OCI-LY1 (cell line): Measurements from ENCODE around the gene CNIH2.

Experiments used
- H2AFZ ChIP-seq: fragments of 200-600 bp; sonication (generic), shearing (Covaris generic); 2 replicates; pipeline ENCODE4 v1.6.0; 2014; ENCODE audit warnings: antibody characterized with exemption, mild to moderate bottlenecking, low read length
- H3F3A ChIP-seq: fragments of 200-600 bp; sonication (generic), shearing (Covaris generic); 2 replicates; pipeline ENCODE4 v1.6.0; 2014; ENCODE audit warnings: mild to moderate bottlenecking, antibody characterized with exemption, low read length, moderate library complexity; ENCODE audit not compliant: insufficient read depth
- H3K27ac ChIP-seq: fragments of 200-600 bp; sonication (generic); 2 replicates; pipeline ENCODE4 v1.5.1; 2014; ENCODE audit warnings: low read length, mixed run types, mild to moderate bottlenecking, low read depth; ENCODE audit not compliant: poor library complexity, severe bottlenecking
- H3K27me3 ChIP-seq: fragments of 200-600 bp; sonication (generic); 2 replicates; pipeline ENCODE4 v1.6.0; 2014; ENCODE audit warnings: antibody characterized with exemption, mild to moderate bottlenecking, low read length, moderate library complexity; ENCODE audit not compliant: insufficient read depth
- H3K36me3 ChIP-seq: fragments of 200-600 bp; sonication (generic); 2 replicates; pipeline ENCODE4 v1.6.1; 2014; ENCODE audit warnings: mild to moderate bottlenecking, antibody characterized with exemption, low read length, moderate library complexity, mixed read lengths; ENCODE audit not compliant: insufficient read depth
- H3K4me1 ChIP-seq: fragments of 200-600 bp; sonication (generic); 2 replicates; pipeline ENCODE4 v1.5.1; 2014; ENCODE audit warnings: mild to moderate bottlenecking, low read length, moderate library complexity; ENCODE audit not compliant: insufficient read depth, severe bottlenecking
- H3K4me2 ChIP-seq: fragments of 200-600 bp; sonication (generic), shearing (Covaris generic); 2 replicates; pipeline ENCODE4 v1.6.1; 2014; ENCODE audit warnings: low read length
- H3K4me3 ChIP-seq: fragments of 200-600 bp; sonication (generic); 2 replicates; pipeline ENCODE4 v1.5.1; 2014; ENCODE audit warnings: low read length, low read depth, mild to moderate bottlenecking, mixed read lengths; ENCODE audit not compliant: poor library complexity, severe bottlenecking
- H3K79me2 ChIP-seq: fragments of 200-600 bp; shearing (Covaris generic); 2 replicates; pipeline ENCODE4 v1.6.1; 2016; ENCODE audit warnings: mixed run types, low read length, mixed read lengths; ENCODE audit not compliant: insufficient read depth
- H3K9ac ChIP-seq: fragments of 200-600 bp; sonication (generic), shearing (Covaris generic); 2 replicates; pipeline ENCODE4 v1.6.1; 2014; ENCODE audit warnings: mild to moderate bottlenecking, low read length, mixed read lengths
- H3K9me2 ChIP-seq: fragments of 200-600 bp; sonication (generic), shearing (Covaris generic); 2 replicates; pipeline ENCODE4 v1.6.1; 2014; ENCODE audit warnings: low read depth, mild to moderate bottlenecking, low read length, mixed read lengths
- H3K9me3 ChIP-seq: fragments of 200-600 bp; shearing (Covaris generic); 2 replicates; pipeline ENCODE4 v1.6.1; 2014; ENCODE audit warnings: low read length, mixed read lengths
- H4K20me1 ChIP-seq: fragments of 200-600 bp; sonication (generic), shearing (Covaris generic); 2 replicates; pipeline ENCODE4 v1.6.0; 2016; ENCODE audit warnings: mild to moderate bottlenecking, low read length; ENCODE audit not compliant: insufficient read depth
- CTCF ChIP-seq: fragments of 200-600 bp; sonication (generic), shearing (Covaris generic); IDR thresholded peaks from 2 replicates; pipeline ENCODE4 v1.5.1; 2017; ENCODE audit warnings: mild to moderate bottlenecking, antibody characterized with exemption, low read length, moderate library complexity, mixed read lengths
- EZH2 ChIP-seq: fragments of 200-600 bp; sonication (generic), shearing (Covaris generic); IDR thresholded peaks from 2 replicates; pipeline ENCODE4 v1.8.0; 2017; ENCODE audit warnings: borderline replicate concordance, mixed run types, mild to moderate bottlenecking, antibody characterized with exemption, low read length, moderate library complexity, mixed read lengths

CNIH2 gene

GRCh38 chr11:66259956-66260355, 18.0 kb upstream of the CNIH2 start:
- H3K36me3 ChIP-seq, result peaks cover 41% of the 10 kb centered on the region
- no peaks in the 10 kb centered on the region for H3K27me3 ChIP-seq
- no peak overlapping the region for H2AFZ ChIP-seq
- H3K79me2 ChIP-seq, result no peaks in the 10 kb centered on the region
- H3K9ac ChIP-seq, result no peak overlapping the region
- H3K4me1 ChIP-seq, result peaks cover 19% of the 10 kb centered on the region
- no peaks in the 10 kb centered on the region for H3K9me3 ChIP-seq
- no peak overlapping the region for H3K4me2 ChIP-seq
- no peaks in the 10 kb centered on the region for H3F3A ChIP-seq
- no peaks in the 10 kb centered on the region for H4K20me1 ChIP-seq
- H3K4me3 ChIP-seq, result no peak overlapping the region
- H3K9me2 ChIP-seq, result no peaks in the 10 kb centered on the region
- TF ChIP-seq CTCF, result no peak
- TF ChIP-seq EZH2, result no peak
- no peak overlapping the region for H3K27ac ChIP-seq

- Histone ChIP-seq H3F3A (no peaks in the 10 kb centered on the region), H3K9me2 (no peaks in the 10 kb centered on the region), H3K9ac (no peak overlapping the region), H4K20me1 (no peaks in the 10 kb centered on the region), H3K79me2 (no peaks in the 10 kb centered on the region), H3K9me3 (no peaks in the 10 kb centered on the region), H3K27ac (no peak overlapping the region), H3K27me3 (no peaks in the 10 kb centered on the region), H3K4me3 (no peak overlapping the region), H3K4me1 (peaks cover 12% of the 10 kb centered on the region), H3K4me2 (no peak overlapping the region), H3K36me3 (peaks cover 53% of the 10 kb centered on the region), H2AFZ (no peak overlapping the region)
- no peak for TF ChIP-seq EZH2
These were observed 16.4 kb upstream of the CNIH2 start for GRCh38 chr11:66261578-66261977.

- Histone ChIP-seq H3K27me3 (no peaks in the 10 kb centered on the region), H3K36me3 (peaks cover 57% of the 10 kb centered on the region), H3K79me2 (no peaks in the 10 kb centered on the region), H3K9ac (no peak overlapping the region), H3K27ac (no peak overlapping the region), H3K4me3 (no peak overlapping the region), H3K4me2 (no peak overlapping the region), H2AFZ (no peak overlapping the region), H3K9me2 (no peaks in the 10 kb centered on the region), H3F3A (no peaks in the 10 kb centered on the region), H3K4me1 (peaks cover 12% of the 10 kb centered on the region), H4K20me1 (no peaks in the 10 kb centered on the region), H3K9me3 (no peaks in the 10 kb centered on the region)
- TF ChIP-seq EZH2 (no peak), CTCF (no peak)
These were observed 15.8 kb upstream of the CNIH2 start for GRCh38 chr11:66262191-66262590.

- Histone ChIP-seq H3K79me2 (no peaks in the 10 kb centered on the region), H3K27me3 (no peaks in the 10 kb centered on the region), H3K9me3 (no peaks in the 10 kb centered on the region), H3F3A (no peaks in the 10 kb centered on the region), H3K36me3 (peaks cover 57% of the 10 kb centered on the region), H3K4me1 (peaks cover 14% of the 10 kb centered on the region), H3K9ac (no peak overlapping the region), H3K4me2 (no peak overlapping the region), H3K27ac (no peak overlapping the region), H3K9me2 (no peaks in the 10 kb centered on the region), H3K4me3 (no peak overlapping the region), H2AFZ (no peak overlapping the region), H4K20me1 (no peaks in the 10 kb centered on the region)
- TF ChIP-seq CTCF, result no peak
- TF ChIP-seq EZH2, result no peak
These were observed 15.3 kb upstream of the CNIH2 start for GRCh38 chr11:66262696-66263095.
